OCI-LY1 (cell line): ENCODE results near the gene PARD3.

Experiments used
- H2AFZ ChIP-seq: fragments of 200-600 bp; sonication (generic), shearing (Covaris generic); 2 replicates; pipeline ENCODE4 v1.6.0; 2014; ENCODE audit warnings: antibody characterized with exemption, mild to moderate bottlenecking, low read length
- H3F3A ChIP-seq: fragments of 200-600 bp; sonication (generic), shearing (Covaris generic); 2 replicates; pipeline ENCODE4 v1.6.0; 2014; ENCODE audit warnings: mild to moderate bottlenecking, antibody characterized with exemption, low read length, moderate library complexity; ENCODE audit not compliant: insufficient read depth
- H3K27ac ChIP-seq: fragments of 200-600 bp; sonication (generic); 2 replicates; pipeline ENCODE4 v1.5.1; 2014; ENCODE audit warnings: low read length, mixed run types, mild to moderate bottlenecking, low read depth; ENCODE audit not compliant: poor library complexity, severe bottlenecking
- H3K27me3 ChIP-seq: fragments of 200-600 bp; sonication (generic); 2 replicates; pipeline ENCODE4 v1.6.0; 2014; ENCODE audit warnings: antibody characterized with exemption, mild to moderate bottlenecking, low read length, moderate library complexity; ENCODE audit not compliant: insufficient read depth
- H3K36me3 ChIP-seq: fragments of 200-600 bp; sonication (generic); 2 replicates; pipeline ENCODE4 v1.6.1; 2014; ENCODE audit warnings: mild to moderate bottlenecking, antibody characterized with exemption, low read length, moderate library complexity, mixed read lengths; ENCODE audit not compliant: insufficient read depth
- H3K4me1 ChIP-seq: fragments of 200-600 bp; sonication (generic); 2 replicates; pipeline ENCODE4 v1.5.1; 2014; ENCODE audit warnings: mild to moderate bottlenecking, low read length, moderate library complexity; ENCODE audit not compliant: insufficient read depth, severe bottlenecking
- H3K4me2 ChIP-seq: fragments of 200-600 bp; sonication (generic), shearing (Covaris generic); 2 replicates; pipeline ENCODE4 v1.6.1; 2014; ENCODE audit warnings: low read length
- H3K4me3 ChIP-seq: fragments of 200-600 bp; sonication (generic); 2 replicates; pipeline ENCODE4 v1.5.1; 2014; ENCODE audit warnings: low read length, low read depth, mild to moderate bottlenecking, mixed read lengths; ENCODE audit not compliant: poor library complexity, severe bottlenecking
- H3K79me2 ChIP-seq: fragments of 200-600 bp; shearing (Covaris generic); 2 replicates; pipeline ENCODE4 v1.6.1; 2016; ENCODE audit warnings: mixed run types, low read length, mixed read lengths; ENCODE audit not compliant: insufficient read depth
- H3K9ac ChIP-seq: fragments of 200-600 bp; sonication (generic), shearing (Covaris generic); 2 replicates; pipeline ENCODE4 v1.6.1; 2014; ENCODE audit warnings: mild to moderate bottlenecking, low read length, mixed read lengths
- H3K9me2 ChIP-seq: fragments of 200-600 bp; sonication (generic), shearing (Covaris generic); 2 replicates; pipeline ENCODE4 v1.6.1; 2014; ENCODE audit warnings: low read depth, mild to moderate bottlenecking, low read length, mixed read lengths
- H3K9me3 ChIP-seq: fragments of 200-600 bp; shearing (Covaris generic); 2 replicates; pipeline ENCODE4 v1.6.1; 2014; ENCODE audit warnings: low read length, mixed read lengths
- H4K20me1 ChIP-seq: fragments of 200-600 bp; sonication (generic), shearing (Covaris generic); 2 replicates; pipeline ENCODE4 v1.6.0; 2016; ENCODE audit warnings: mild to moderate bottlenecking, low read length; ENCODE audit not compliant: insufficient read depth
- CTCF ChIP-seq: fragments of 200-600 bp; sonication (generic), shearing (Covaris generic); IDR thresholded peaks from 2 replicates; pipeline ENCODE4 v1.5.1; 2017; ENCODE audit warnings: mild to moderate bottlenecking, antibody characterized with exemption, low read length, moderate library complexity, mixed read lengths
- EZH2 ChIP-seq: fragments of 200-600 bp; sonication (generic), shearing (Covaris generic); IDR thresholded peaks from 2 replicates; pipeline ENCODE4 v1.8.0; 2017; ENCODE audit warnings: borderline replicate concordance, mixed run types, mild to moderate bottlenecking, antibody characterized with exemption, low read length, moderate library complexity, mixed read lengths

Gene PARD3

GRCh38 chr10:34759837-34760215 lies 55.3 kb downstream of the PARD3 start:
- no peaks in the 10 kb centered on the region for H3F3A ChIP-seq
- no peak overlapping the region for H3K27ac ChIP-seq
- no peak overlapping the region for H2AFZ ChIP-seq
- no peaks in the 10 kb centered on the region for H4K20me1 ChIP-seq
- no peaks in the 10 kb centered on the region for H3K9me2 ChIP-seq
- TF ChIP-seq EZH2 (no peak), CTCF (no peak)
- no peaks in the 10 kb centered on the region for H3K27me3 ChIP-seq
- H3K36me3 ChIP-seq, result no peaks in the 10 kb centered on the region
- no peaks in the 10 kb centered on the region for H3K4me1 ChIP-seq
- H3K4me2 ChIP-seq, result no peak overlapping the region
- no peak overlapping the region for H3K9ac ChIP-seq
- no peaks in the 10 kb centered on the region for H3K79me2 ChIP-seq
- H3K4me3 ChIP-seq, result no peak overlapping the region
- no peaks in the 10 kb centered on the region for H3K9me3 ChIP-seq

GRCh38 chr10:34759161-34759836 lies 55.8 kb downstream of the PARD3 start:
- no peak overlapping the region for H2AFZ ChIP-seq
- no peaks in the 10 kb centered on the region for H3K9me2 ChIP-seq
- H3K4me3 ChIP-seq, result no peak overlapping the region
- H3F3A ChIP-seq, result no peaks in the 10 kb centered on the region
- no peaks in the 10 kb centered on the region for H3K9me3 ChIP-seq
- H3K4me1 ChIP-seq, result no peaks in the 10 kb centered on the region
- no peaks in the 10 kb centered on the region for H4K20me1 ChIP-seq
- TF ChIP-seq CTCF, result no peak
- TF ChIP-seq EZH2, result no peak
- H3K27ac ChIP-seq, result no peak overlapping the region
- H3K27me3 ChIP-seq, result no peaks in the 10 kb centered on the region
- no peak overlapping the region for H3K9ac ChIP-seq
- H3K4me2 ChIP-seq, result no peak overlapping the region
- H3K79me2 ChIP-seq, result no peaks in the 10 kb centered on the region
- H3K36me3 ChIP-seq, result no peaks in the 10 kb centered on the region

- Histone ChIP-seq H4K20me1 (no peaks in the 10 kb centered on the region), H3K9me2 (no peaks in the 10 kb centered on the region), H3K9ac (no peak overlapping the region), H3K36me3 (no peaks in the 10 kb centered on the region), H3K4me3 (no peak overlapping the region), H2AFZ (no peak overlapping the region), H3K79me2 (no peaks in the 10 kb centered on the region), H3K4me1 (no peaks in the 10 kb centered on the region), H3K27ac (no peak overlapping the region), H3K4me2 (no peak overlapping the region), H3F3A (no peaks in the 10 kb centered on the region), H3K9me3 (no peaks in the 10 kb centered on the region), H3K27me3 (no peaks in the 10 kb centered on the region)
- TF ChIP-seq EZH2, result no peak
- no peak for TF ChIP-seq CTCF
Measured at GRCh38 chr10:34758447-34758996, 56.6 kb downstream of the PARD3 start.
